HUES64 (cell line): Measurements from ENCODE around the gene ABCC1.
A peak's percentile ranks its signal among the peaks of the same experiment; 100 is the strongest.

Experiments used
- H3K27ac ChIP-seq: 2 replicates; pipeline ENCODE4 v1.7.0; 2013; ENCODE audit warnings: low read depth, low read length, inconsistent platforms
- H3K27me3 ChIP-seq: 2 replicates; pipeline ENCODE4 v1.6.1; 2013; ENCODE audit warnings: mild to moderate bottlenecking, low read length; ENCODE audit not compliant: insufficient read depth
- H3K36me3 ChIP-seq: 2 replicates; pipeline ENCODE4 v1.6.1; 2013; ENCODE audit warnings: mild to moderate bottlenecking, low read length; ENCODE audit not compliant: insufficient read depth
- H3K4me1 ChIP-seq: 2 replicates; pipeline ENCODE4 v1.6.1; 2013; ENCODE audit warnings: mild to moderate bottlenecking, low read length, moderate library complexity; ENCODE audit not compliant: insufficient read depth
- H3K4me3 ChIP-seq: 2 replicates; pipeline ENCODE4 v1.5.1; 2013; ENCODE audit warnings: mild to moderate bottlenecking, low read length, moderate library complexity
- H3K9ac ChIP-seq: 2 replicates; pipeline ENCODE4 v1.6.1; 2013; ENCODE audit warnings: mild to moderate bottlenecking, low read depth, low read length
- H3K9me3 ChIP-seq: 2 replicates; pipeline ENCODE4 v1.6.1; 2013; ENCODE audit warnings: low read depth, low read length; ENCODE audit not compliant: insufficient read depth
- WGBS: fragments of 150-250, 120-280 bp; methylation state at CpG from one replicate; pipeline ENCODE4 v1.1.7; 2013; ENCODE audit warnings: missing lambda C conversion rate; 5-methylcytosine and 5-hydroxymethylcytosine counted together

Gene ABCC1

GRCh38 chr16:16012144-16012543, 62.7 kb downstream of the ABCC1 start:
- no peaks in the 10 kb centered on the region for H3K9me3 ChIP-seq
- H3K27me3 ChIP-seq, result no peaks in the 10 kb centered on the region
- no peak overlapping the region for H3K27ac ChIP-seq
- 94% methylated on average over 5 of the region's 5 CpGs for WGBS
- no peak overlapping the region for H3K9ac ChIP-seq
- H3K36me3 ChIP-seq, result peaks cover 76% of the 10 kb centered on the region
- H3K4me1 ChIP-seq, result no peaks in the 10 kb centered on the region
- no peak overlapping the region for H3K4me3 ChIP-seq

GRCh38 chr16:16013812-16014211, 64.4 kb downstream of the ABCC1 start:
- WGBS, result 97% methylated on average over 6 of the region's 6 CpGs
- no peaks in the 10 kb centered on the region for H3K9me3 ChIP-seq
- no peaks in the 10 kb centered on the region for H3K4me1 ChIP-seq
- no peak overlapping the region for H3K27ac ChIP-seq
- H3K36me3 ChIP-seq, result peaks cover 82% of the 10 kb centered on the region
- H3K4me3 ChIP-seq, result no peak overlapping the region
- no peak overlapping the region for H3K9ac ChIP-seq
- H3K27me3 ChIP-seq, result no peaks in the 10 kb centered on the region

GRCh38 chr16:16014329-16015224, 65.2 kb downstream of the ABCC1 start:
- H3K9me3 ChIP-seq, result no peaks in the 10 kb centered on the region
- H3K36me3 ChIP-seq, result peaks cover 82% of the 10 kb centered on the region
- WGBS, result 89% methylated on average over 14 of the region's 14 CpGs
- no peaks in the 10 kb centered on the region for H3K4me1 ChIP-seq
- no peak overlapping the region for H3K27ac ChIP-seq
- no peak overlapping the region for H3K9ac ChIP-seq
- H3K27me3 ChIP-seq, result no peaks in the 10 kb centered on the region
- no peak overlapping the region for H3K4me3 ChIP-seq

GRCh38 chr16:16015849-16016248, 66.4 kb downstream of the ABCC1 start:
- no peak overlapping the region for H3K27ac ChIP-seq
- no peaks in the 10 kb centered on the region for H3K27me3 ChIP-seq
- H3K4me3 ChIP-seq, result no peak overlapping the region
- H3K4me1 ChIP-seq, result no peaks in the 10 kb centered on the region
- peaks cover 80% of the 10 kb centered on the region for H3K36me3 ChIP-seq
- H3K9me3 ChIP-seq, result no peaks in the 10 kb centered on the region
- H3K9ac ChIP-seq, result no peak overlapping the region
- 97% methylated on average over 8 of the region's 8 CpGs for WGBS

- Histone ChIP-seq H3K27ac (no peak overlapping the region), H3K36me3 (peaks cover 79% of the 10 kb centered on the region), H3K27me3 (no peaks in the 10 kb centered on the region), H3K4me3 (no peak overlapping the region), H3K9ac (no peak overlapping the region), H3K9me3 (no peaks in the 10 kb centered on the region), H3K4me1 (no peaks in the 10 kb centered on the region)
- WGBS, result 97% methylated on average over 9 of the region's 11 CpGs
These were observed 67.1 kb downstream of the ABCC1 start for GRCh38 chr16:16016388-16016964.

- Histone ChIP-seq H3K9ac (no peak overlapping the region), H3K36me3 (peaks cover 79% of the 10 kb centered on the region), H3K27ac (no peak overlapping the region), H3K4me3 (no peak overlapping the region), H3K4me1 (peaks cover 8% of the 10 kb centered on the region; the same call in 1 of the 2 replicates), H3K9me3 (no peaks in the 10 kb centered on the region), H3K27me3 (no peaks in the 10 kb centered on the region)
- 94% methylated on average over 3 of the region's 3 CpGs for WGBS
These were observed 68.4 kb downstream of the ABCC1 start for GRCh38 chr16:16017812-16018211.

- peaks cover 8% of the 10 kb centered on the region; the same call in 1 of the 2 replicates for H3K4me1 ChIP-seq
- 94% methylated on average over 4 of the region's 4 CpGs for WGBS
- no peak overlapping the region for H3K4me3 ChIP-seq
- no peak overlapping the region for H3K27ac ChIP-seq
- H3K9me3 ChIP-seq, result no peaks in the 10 kb centered on the region
- no peak overlapping the region for H3K9ac ChIP-seq
- H3K36me3 ChIP-seq, result peaks cover 79% of the 10 kb centered on the region
- no peaks in the 10 kb centered on the region for H3K27me3 ChIP-seq
These were observed 69.3 kb downstream of the ABCC1 start for GRCh38 chr16:16018705-16019104.

GRCh38 chr16:16019488-16019887, 70.1 kb downstream of the ABCC1 start:
- Histone ChIP-seq H3K27me3 (no peaks in the 10 kb centered on the region), H3K27ac (no peak overlapping the region), H3K4me3 (no peak overlapping the region), H3K9ac (no peak overlapping the region), H3K36me3 (peaks cover 73% of the 10 kb centered on the region), H3K4me1 (peaks cover 8% of the 10 kb centered on the region; the same call in 1 of the 2 replicates), H3K9me3 (no peaks in the 10 kb centered on the region)
- 96% methylated on average over 4 of the region's 4 CpGs for WGBS

- Histone ChIP-seq H3K9ac (no peak overlapping the region), H3K9me3 (no peaks in the 10 kb centered on the region), H3K4me1 (peaks cover 8% of the 10 kb centered on the region; the same call in 1 of the 2 replicates), H3K27ac (no peak overlapping the region), H3K36me3 (peaks cover 66% of the 10 kb centered on the region), H3K4me3 (no peak overlapping the region), H3K27me3 (no peaks in the 10 kb centered on the region)
- 93% methylated on average over 3 of the region's 3 CpGs for WGBS
These were observed 70.9 kb downstream of the ABCC1 start for GRCh38 chr16:16020291-16020690.

GRCh38 chr16:16021020-16021419, 71.6 kb downstream of the ABCC1 start:
- H3K4me1 ChIP-seq, result peaks cover 8% of the 10 kb centered on the region; the same call in 1 of the 2 replicates
- no peak overlapping the region for H3K27ac ChIP-seq
- WGBS, result 94% methylated on average over 3 of the region's 3 CpGs
- H3K9ac ChIP-seq, result no peak overlapping the region
- H3K36me3 ChIP-seq, result peaks cover 59% of the 10 kb centered on the region
- H3K27me3 ChIP-seq, result no peaks in the 10 kb centered on the region
- no peaks in the 10 kb centered on the region for H3K9me3 ChIP-seq
- H3K4me3 ChIP-seq, result no peak overlapping the region

GRCh38 chr16:16021646-16021987, 72.2 kb downstream of the ABCC1 start:
- H3K27ac ChIP-seq, result peak overlapping the region; percentile 59
- H3K9ac ChIP-seq, result peak overlapping the region; percentile 20; the same call in 1 of the 2 replicates
- peaks cover 8% of the 10 kb centered on the region; the same call in 1 of the 2 replicates for H3K4me1 ChIP-seq
- peaks cover 54% of the 10 kb centered on the region for H3K36me3 ChIP-seq
- 91% methylated on average over 9 of the region's 9 CpGs for WGBS
- H3K9me3 ChIP-seq, result no peaks in the 10 kb centered on the region
- no peaks in the 10 kb centered on the region for H3K27me3 ChIP-seq
- no peak overlapping the region for H3K4me3 ChIP-seq
